A673 (cell line): ENCODE results near the gene RNF10. TPM values are rescaled to one million over a fixed set of nuclear protein-coding genes. Genes with fewer than 3 reads are reported as not detected.
A peak's percentile ranks its signal among the peaks of the same experiment; 100 is the strongest.
"Not testable (repeated sequence)": the region's sequence is repeated elsewhere in the genome, so short reads cannot be mapped to it uniquely, and the experiment has no call there.

Source experiments
- Bru-seq: library from RNA; stranded (reverse); fragments of 400-500 nt; gene quantifications from one replicate; lab custom pipeline; 2021; lab: Mats Ljungman, UMichigan
- BruChase-seq, 2 experiments: library from RNA; stranded (reverse); fragments of 400-500 nt; gene quantifications; one replicate each; lab custom pipeline; 2021; lab: Mats Ljungman, UMichigan
- BruUV-seq: library from RNA; stranded (reverse); fragments of 400-500 nt; replicated peaks from 2 replicates; lab custom pipeline; 2021; lab: Mats Ljungman, UMichigan
- CTCF ChIA-PET: fragments of 300-600 bp; sonication (Branson Sonifier 250); formaldehyde crosslinking; loops from one replicate; lab custom pipeline; 2022; ENCODE audit warnings: antibody characterized with exemption; lab: Charles Lee
- POLR2A ChIA-PET: fragments of 300-600 bp; sonication (Branson Sonifier 250); formaldehyde crosslinking; loops from one replicate; lab custom pipeline; 2022; ENCODE audit warnings: antibody characterized with exemption; ENCODE audit not compliant: low non-redundant PET; lab: Charles Lee
- DNase-seq: peaks from one replicate; pipeline ENCODE4 v3.0.0-alpha.2; 2015; ENCODE audit warnings: low spot score
- H3K27ac ChIP-seq: fragments of 200-600 bp; sonication (generic); 2 replicates; pipeline ENCODE4 v1.5.1; 2016; ENCODE audit warnings: mixed run types, low read depth, mild to moderate bottlenecking, mixed read lengths, antibody characterized with exemption, low read length; ENCODE audit not compliant: poor library complexity, severe bottlenecking
- H3K27me3 ChIP-seq: fragments of 200-600 bp; sonication (generic); replicated peaks from 2 replicates; pipeline ENCODE4 v1.6.1; 2017; ENCODE audit warnings: mixed run types, low read depth, mild to moderate bottlenecking, mixed read lengths, antibody characterized with exemption, low read length; ENCODE audit not compliant: insufficient read depth, poor library complexity
- H3K36me3 ChIP-seq: fragments of 200-600 bp; sonication (generic); 2 replicates; pipeline ENCODE4 v1.6.1; 2016; ENCODE audit warnings: mixed run types, mild to moderate bottlenecking, mixed read lengths, antibody characterized with exemption, low read length; ENCODE audit not compliant: insufficient read depth, poor library complexity, severe bottlenecking
- H3K4me1 ChIP-seq: fragments of 200-600 bp; sonication (generic); 2 replicates; pipeline ENCODE4 v1.6.1; 2017; ENCODE audit warnings: mixed run types, mild to moderate bottlenecking, mixed read lengths, antibody characterized with exemption, low read length; ENCODE audit not compliant: insufficient read depth, poor library complexity, severe bottlenecking
- H3K4me3 ChIP-seq: fragments of 200-600 bp; sonication (generic); 2 replicates; pipeline ENCODE4 v1.5.1; 2016; ENCODE audit warnings: low read depth, mixed run types, mild to moderate bottlenecking, mixed read lengths, low read length; ENCODE audit not compliant: poor library complexity, severe bottlenecking
- H3K9me3 ChIP-seq: fragments of 200-600 bp; sonication (generic); 2 replicates; pipeline ENCODE4 v1.6.1; 2016; ENCODE audit warnings: mixed run types, low read depth, mild to moderate bottlenecking, mixed read lengths, antibody characterized with exemption, low read length; ENCODE audit not compliant: poor library complexity, severe bottlenecking
- EZH2 ChIP-seq: fragments of 200-600 bp; sonication (generic); IDR thresholded peaks from 2 replicates; pipeline ENCODE4 v1.6.1; 2017; ENCODE audit warnings: borderline replicate concordance, low read depth, mild to moderate bottlenecking, mixed read lengths, antibody characterized with exemption, low read length; ENCODE audit not compliant: poor library complexity, severe bottlenecking
- intact Hi-C: fragments of 100-400 bp; cut with micrococcal nuclease; formaldehyde crosslinking; loops from one replicate; pipeline ENCODE4 v1.10.0; 2022; ENCODE audit not compliant: unreplicated experiment
- long read RNA-seq: library from polyadenylated mRNA; stranded (forward); transcript quantifications from one replicate; pipeline ENCODE4 v2.0.0, GENCODE V29; 2022
- total RNA-seq: library from RNA; stranded (reverse); gene quantifications from 2 replicates; pipeline ENCODE4 v1.2.3, GENCODE V29; 2021
- TF ChIP-seq, protein P1 (sequence below): fragments of 300-800, 200-600 bp; sonication (generic); conservative IDR thresholded peaks from 2 replicates; pipeline ENCODE4 v1.5.1; 2017; ENCODE audit warnings: low read depth, mild to moderate bottlenecking, antibody characterized with exemption, low read length, moderate library complexity, mixed read lengths

RNF10 gene
- total RNA-seq (225 and 240 TPM in 2 replicates), Bru-seq, nascent RNA (percentile 89 among the genes with signal in this experiment), BruChase-seq, experiment 1, labeled RNA remaining after a 2-hour chase (percentile 89 among the genes with signal in this experiment), BruChase-seq, experiment 2, labeled RNA remaining after a 6-hour chase (percentile 93 among the genes with signal in this experiment)
- long read RNA-seq, transcript RNF10-201 (17 exons, 3,825 nt): major isoform, 311 of 547 reads
- long read RNA-seq, transcript RNF10-203 (17 exons, 2,671 nt): minor isoform, 64 of 547 reads
- long read RNA-seq, partial matches to known transcripts: 19 of 547 reads
- long read RNA-seq, other reads (novel, unspliced or antisense): 152 of 547 reads

DNA sequence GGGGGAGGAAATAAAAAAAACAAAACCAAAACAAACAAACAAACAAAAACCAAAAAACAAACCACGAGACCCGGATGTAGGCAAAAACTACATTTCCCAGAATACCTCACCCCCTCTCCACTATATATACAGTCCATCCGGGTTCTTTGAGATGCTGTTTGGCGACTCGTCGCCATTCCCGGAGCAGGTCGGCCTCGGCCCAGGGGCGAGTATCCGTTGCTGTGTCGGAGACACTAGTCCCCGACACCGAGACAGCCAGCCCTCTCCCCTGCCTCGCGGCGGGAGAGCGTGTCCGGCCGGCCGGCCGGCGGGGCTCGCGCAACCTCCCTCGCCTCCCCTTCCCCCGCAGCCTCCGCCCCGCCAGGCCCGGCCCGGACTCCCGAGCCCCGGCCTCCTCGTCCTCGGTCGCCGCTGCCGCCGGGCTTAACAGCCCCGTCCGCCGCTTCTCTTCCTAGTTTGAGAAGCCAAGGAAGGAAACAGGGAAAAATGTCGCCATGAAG is at the start of gene RNF10:
Gene RNF10 (plus strand): TSS at position 154 of the 500 bp plus-strand sequence. CDS start 456 bp downstream, outside the sequence.
- ChIA-PET POLR2A (interaction anchor here (0.7 kb wide), 1 partner anchor 49 kb away, joined by 4 read pairs; no protein-coding TSS in a partner anchor), CTCF (no interaction called here)

DNA sequence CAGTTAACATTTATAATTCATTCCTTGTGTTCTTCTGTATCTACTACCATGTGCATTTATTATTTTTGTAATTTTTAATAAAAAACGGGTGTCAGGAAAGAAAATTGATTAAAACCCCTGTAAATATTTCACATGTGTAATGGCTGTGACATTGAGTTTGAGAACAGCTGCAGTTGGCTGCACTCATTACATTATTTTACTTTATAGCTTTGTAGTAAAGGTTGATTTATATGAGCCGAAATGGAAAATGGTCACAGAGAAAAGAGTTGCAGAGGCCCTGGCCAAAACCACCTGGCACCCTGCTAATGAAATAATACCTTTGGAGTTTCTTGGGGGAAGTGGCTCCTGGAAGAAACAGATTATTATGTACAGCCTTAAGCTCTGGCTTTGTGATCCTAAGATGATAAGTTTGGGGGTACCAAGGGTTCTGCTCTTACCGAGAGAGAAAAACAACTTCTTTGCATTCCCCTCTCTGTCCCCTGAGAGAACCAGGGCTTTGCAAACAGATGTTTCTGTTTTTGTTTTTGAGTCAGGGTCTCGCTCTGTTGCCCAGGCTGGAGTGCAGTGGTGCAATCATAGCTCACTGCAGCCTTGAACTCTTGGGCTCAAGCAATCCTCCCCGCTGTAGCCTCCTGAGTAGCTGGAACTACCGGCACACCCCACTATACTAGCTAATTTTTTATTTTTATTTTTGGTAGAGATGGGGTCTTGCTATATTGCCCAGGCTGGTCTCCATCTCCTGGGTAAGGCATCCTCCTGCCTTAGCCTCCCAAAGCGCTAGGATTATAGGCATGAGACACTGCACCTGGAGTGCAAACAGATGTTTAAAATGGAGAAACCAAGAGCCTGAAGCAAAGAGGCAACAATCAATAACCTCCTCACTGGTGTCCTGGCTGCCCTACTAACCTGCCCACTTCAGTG is 47.9 kb upstream of the RNF10 start:
- ChIA-PET CTCF (no interaction called here), POLR2A (no interaction called here)
- TF ChIP-seq EZH2: no peak
- TF ChIP-seq, protein P1, sequence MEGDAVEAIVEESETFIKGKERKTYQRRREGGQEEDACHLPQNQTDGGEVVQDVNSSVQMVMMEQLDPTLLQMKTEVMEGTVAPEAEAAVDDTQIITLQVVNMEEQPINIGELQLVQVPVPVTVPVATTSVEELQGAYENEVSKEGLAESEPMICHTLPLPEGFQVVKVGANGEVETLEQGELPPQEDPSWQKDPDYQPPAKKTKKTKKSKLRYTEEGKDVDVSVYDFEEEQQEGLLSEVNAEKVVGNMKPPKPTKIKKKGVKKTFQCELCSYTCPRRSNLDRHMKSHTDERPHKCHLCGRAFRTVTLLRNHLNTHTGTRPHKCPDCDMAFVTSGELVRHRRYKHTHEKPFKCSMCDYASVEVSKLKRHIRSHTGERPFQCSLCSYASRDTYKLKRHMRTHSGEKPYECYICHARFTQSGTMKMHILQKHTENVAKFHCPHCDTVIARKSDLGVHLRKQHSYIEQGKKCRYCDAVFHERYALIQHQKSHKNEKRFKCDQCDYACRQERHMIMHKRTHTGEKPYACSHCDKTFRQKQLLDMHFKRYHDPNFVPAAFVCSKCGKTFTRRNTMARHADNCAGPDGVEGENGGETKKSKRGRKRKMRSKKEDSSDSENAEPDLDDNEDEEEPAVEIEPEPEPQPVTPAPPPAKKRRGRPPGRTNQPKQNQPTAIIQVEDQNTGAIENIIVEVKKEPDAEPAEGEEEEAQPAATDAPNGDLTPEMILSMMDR: no peak
- intact Hi-C loops: no loop called here
- no peaks in the 10 kb centered on the region for H3K36me3 ChIP-seq
- no peak overlapping the region for H3K4me3 ChIP-seq
- H3K9me3 ChIP-seq: no peaks in the 10 kb centered on the region
- BruUV-seq: no TSS peak
- H3K27ac ChIP-seq: no peak overlapping the region
- no peaks in the 10 kb centered on the region for H3K27me3 ChIP-seq
- DNase-seq: no peak
- H3K4me1 ChIP-seq: peaks cover 8% of the 10 kb centered on the region

More for the DNA sequence above, at the start of gene RNF10:
- Histone ChIP-seq H3K27me3 (no peaks in the 10 kb centered on the region), H3K27ac (peak within 1 kb of the TSS; percentile 93), H3K4me1 (peaks cover 34% of the 10 kb centered on the region), H3K36me3 (peaks cover 10% of the 10 kb centered on the region), H3K9me3 (no peaks in the 10 kb centered on the region), H3K4me3 (peak within 1 kb of the TSS; percentile 93)
- intact Hi-C loops: no loop called here
- DNase-seq: peak; percentile 93
- no TSS peak for BruUV-seq
- TF ChIP-seq, protein P1: no peak
- no peak for TF ChIP-seq EZH2

DNA sequence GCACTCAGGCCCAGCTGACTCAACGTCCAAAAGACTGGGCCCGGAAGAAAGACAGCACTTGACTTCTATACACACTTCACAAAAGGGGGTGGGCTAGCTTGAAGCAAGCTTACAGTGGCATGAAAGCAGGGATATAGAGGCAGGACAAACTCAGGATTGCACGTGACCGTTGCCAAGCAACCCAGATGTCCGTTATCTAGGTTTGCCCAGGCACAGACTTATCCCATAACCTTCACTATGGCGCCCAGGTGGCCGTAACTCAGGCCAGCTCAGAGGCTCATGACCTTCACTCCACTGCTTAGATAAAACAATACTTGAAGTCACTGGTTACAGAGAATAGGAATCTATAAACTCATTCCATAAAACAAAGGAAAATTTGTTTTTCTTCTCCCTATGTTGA is 46.6 kb upstream of the RNF10 start:
- H3K4me1 ChIP-seq, H3K36me3 ChIP-seq, DNase-seq, H3K9me3 ChIP-seq, BruUV-seq, H3K27me3 ChIP-seq, H3K4me3 ChIP-seq, POLR2A ChIA-PET, H3K27ac ChIP-seq, intact Hi-C loops, CTCF ChIA-PET: not testable (repeated sequence)
